GM18526 (cell line): ENCODE data around the gene STRN4.

ENCODE experiments used
- POLR2A ChIP-seq: IDR thresholded peaks from 3 replicates; pipeline ENCODE4 v1.6.1; 2011; ENCODE audit not compliant: insufficient read length; ENCODE audit errors: extremely low read depth

The STRN4 gene

DNA sequence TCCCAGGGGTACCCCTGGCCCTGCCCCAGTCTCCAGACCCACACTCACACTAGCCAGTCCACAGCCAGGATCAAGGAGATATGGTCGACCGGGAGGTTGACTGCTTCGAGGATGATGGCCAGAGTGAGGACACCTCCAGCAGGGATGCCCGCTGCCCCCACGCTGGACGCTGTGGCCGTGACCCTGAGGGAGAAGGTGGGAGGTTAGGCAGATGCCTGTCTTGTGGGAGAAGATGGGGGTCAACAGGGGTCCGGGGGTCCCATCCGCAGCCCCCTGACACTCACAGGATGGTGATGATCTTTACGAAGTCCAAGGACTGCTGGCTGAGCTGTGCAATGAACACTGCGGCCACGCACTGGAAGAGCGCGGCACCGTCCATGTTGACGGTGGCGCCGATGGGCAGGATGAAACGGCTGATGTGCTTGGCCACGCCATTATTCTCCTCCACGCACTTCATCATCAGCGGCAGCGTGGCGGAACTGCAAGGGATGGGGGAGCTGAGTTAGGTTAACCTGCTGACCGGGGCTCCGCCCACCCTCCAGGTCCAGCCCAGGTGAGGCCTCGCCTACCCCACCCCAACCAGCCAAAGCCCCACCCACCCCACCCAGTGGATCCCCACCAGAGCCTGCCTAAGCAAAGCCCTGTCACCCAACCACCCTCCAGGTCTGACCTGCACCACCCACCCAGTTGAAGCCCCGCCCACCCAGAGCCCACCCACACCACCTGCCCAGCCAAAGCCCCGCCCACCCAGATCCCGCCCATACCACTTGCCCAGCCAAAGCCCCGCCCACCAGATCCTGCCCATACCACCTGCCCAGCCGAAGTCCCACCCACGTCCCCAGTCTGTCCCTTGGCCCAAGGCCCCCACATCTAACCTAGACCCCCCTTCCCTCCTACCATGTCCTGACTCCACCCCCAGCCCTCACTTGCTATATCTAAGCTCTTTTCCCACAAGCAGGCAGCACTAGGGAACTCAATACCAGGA lies 31.0 kb upstream of the STRN4 start:
- no peak for TF ChIP-seq POLR2A

DNA sequence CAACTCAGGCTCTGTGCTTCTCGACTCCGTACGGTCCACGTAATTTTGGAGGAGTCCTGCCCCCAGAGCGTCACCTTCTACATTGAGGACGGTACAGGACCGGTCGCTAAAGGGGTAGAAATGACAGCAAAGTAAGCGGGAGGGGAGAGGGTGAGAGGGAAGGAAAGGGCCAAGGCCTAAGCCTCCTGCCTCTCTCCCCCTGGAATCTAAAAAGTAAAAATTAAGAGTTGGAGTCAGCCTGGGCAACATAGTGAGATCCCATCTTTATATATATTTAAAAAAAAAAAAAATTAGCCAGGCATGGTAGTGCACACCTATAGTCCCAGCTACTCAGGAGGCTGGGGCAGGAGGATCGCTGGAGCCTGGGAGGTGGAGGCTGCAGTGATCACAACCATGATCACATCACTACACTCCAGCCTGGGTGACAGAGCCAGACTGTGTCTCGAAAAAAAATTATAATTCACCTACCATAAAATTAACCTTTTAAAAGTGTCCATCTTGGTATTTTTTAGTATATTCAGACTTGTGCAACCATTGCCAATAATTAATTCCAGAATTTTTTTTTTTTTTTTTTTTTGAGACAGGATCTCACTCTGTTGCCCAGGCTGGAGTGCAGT lies 29.5 kb upstream of the STRN4 start:
- no peak for TF ChIP-seq POLR2A

DNA sequence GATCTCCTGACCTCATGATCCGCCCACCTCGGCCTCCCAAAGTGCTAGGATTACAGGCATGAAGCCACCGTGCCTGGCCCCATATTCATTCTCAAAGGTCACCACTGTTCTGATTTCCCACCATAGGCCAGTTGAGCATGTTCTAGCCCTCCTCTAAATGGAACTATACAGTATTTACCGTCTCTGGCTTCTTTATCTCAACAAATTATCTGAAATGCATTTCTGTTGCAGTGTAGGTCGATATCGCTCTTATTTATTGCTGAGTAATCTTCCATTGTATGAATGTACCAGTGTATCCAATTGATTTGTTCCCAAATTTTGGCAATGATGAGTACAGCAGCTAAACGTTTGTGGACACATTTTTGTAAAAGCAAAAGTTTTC lies 26.8 kb upstream of the STRN4 start:
- no peak for TF ChIP-seq POLR2A

DNA sequence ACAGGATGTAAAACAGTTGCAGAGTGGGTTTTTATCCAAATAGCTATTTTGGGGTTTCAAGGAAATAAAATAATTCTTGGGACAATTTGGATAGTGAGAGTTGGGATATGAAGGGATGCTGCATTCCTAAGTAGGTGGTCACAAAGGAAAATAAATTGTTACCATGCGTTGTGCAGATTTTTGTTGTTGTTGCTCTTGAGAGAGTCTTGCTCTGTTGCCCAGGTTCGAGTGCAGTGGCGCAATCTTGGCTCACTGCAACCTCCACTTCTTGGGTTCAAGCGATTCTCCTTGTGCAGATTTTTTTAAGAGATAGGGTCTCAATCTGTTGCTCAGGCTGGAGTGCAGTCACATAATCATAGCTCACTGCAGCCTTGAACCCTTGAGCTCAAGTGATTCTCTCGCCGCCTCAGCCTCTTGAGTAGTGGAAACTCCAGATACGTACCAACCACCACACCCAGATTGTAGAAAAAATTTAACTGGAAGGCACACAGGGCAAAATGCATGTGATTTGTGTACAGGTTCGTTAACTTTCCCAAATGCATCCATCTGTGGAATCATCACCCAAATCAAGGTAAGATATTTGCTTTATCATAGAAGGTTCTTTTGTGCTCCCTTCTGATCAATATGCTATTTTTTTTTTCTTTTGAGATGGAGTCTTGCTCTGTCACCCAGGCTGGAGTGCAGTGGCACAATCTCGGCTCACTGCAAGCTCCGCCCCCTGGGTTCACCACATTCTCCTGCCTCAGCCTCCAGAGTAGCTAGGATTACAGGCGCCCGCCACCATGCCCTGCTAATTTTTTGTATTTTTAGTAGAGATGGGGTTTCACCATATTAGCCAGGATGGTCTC lies 26.1 kb upstream of the STRN4 start:
- no peak for TF ChIP-seq POLR2A

DNA sequence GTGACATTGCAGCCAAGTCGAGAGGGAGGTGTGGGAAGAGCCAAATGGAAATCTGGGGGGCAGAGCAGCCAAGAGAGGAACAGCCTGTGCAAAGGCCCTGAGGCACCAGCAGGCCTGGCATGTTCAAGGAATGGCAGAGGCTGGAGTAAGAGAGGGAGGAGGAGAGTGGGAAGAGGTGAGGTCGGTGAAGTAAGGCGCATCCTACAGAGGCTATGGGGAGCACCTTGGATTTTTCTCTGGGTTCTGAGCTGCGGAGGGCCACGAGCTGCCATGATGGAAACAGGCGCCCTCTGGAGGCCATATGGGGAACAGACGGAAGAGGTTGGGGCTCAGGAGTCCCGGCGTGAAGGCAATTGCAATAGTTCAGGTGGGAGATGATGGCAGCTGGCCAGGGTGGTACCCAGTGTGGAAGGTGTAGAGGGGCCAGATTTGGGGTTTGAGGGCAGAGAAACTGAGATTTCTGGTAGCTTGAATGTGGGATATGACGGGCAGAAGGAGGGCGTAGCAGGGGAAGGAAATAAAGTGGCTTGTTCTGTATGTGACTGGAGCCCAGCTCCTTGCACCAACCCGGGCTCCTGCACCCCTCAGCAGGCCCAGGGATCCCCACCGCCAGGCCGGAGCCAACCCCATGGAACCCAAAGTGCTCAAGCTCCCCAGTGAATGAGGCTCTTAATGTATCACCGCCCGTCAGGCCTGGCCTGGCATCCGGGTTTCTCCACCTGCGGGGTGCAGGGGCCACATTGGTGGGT lies 20.5 kb upstream of the STRN4 start:
- TF ChIP-seq POLR2A, result no peak

DNA sequence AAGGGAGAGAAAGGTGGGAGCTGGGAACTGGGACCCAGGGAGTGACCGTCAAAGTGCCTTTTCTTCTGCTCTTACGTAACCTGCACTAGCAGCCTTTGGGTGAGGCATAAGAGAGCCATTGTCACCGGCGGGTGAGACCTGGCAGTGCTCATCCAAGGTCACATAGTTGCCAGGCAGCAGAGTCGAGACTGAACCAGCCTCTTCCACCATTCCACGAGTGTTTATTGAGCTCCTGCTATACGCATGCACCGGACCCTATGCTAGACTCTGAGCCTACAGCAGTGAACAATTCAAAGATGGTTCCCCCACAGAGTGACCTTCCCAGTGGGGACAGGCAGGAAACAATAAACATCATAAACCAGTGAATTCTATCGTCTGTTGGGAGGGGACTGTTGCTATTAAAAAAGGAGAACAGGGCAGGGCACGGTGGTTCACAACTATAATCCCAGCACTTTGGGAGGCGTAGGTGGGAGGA lies 18.6 kb upstream of the STRN4 start:
- no peak for TF ChIP-seq POLR2A

DNA sequence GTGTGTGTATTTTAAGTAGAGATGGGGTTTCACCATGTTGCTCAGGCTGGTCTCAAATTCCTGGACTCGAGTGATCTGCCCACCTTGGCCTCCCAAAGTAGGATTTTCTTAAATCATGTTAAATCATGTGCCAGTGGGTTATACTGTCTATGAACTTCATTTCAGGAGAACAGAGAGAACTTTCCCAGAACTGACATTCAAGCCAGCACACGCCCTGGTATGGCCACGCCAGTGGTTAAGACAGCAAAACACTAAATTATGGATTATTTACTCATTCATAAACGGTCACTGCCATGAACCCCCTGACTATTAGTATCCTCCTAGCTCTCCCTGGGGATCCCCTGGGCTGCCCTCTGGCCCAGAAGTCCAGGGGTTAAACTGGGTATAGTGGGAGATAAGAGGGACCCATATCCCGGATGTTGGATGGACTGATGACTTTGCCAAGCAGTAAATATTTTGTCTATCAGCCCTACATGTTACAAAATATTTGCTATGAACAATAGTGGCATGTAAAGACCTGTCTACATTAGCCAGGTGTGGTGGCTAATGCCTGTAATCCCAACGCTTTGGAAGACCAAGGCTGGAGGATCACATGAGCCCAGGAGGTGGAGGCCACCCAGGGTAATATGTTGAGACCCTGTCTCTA lies 16.1 kb upstream of the STRN4 start:
- TF ChIP-seq POLR2A, result no peak

DNA sequence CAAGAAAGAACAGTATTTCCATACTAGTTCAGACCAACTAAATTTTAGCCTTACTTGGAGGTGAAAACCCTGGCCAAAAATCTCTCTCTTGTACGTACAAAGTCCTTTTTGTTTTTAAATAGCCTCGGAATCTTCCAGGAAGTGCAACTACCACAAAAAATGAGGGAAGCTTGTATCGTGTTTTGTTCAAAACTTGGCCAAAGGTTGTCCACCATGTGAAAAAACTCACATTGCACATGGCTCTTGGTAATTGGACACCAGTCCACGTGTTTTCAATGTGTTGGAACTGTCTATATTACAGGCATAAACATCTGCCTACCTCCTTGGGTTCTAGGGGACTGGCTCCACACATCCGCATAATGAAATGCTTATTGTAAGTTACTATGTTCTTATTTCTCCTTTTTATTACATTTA lies 15.2 kb upstream of the STRN4 start:
- TF ChIP-seq POLR2A, result no peak

DNA sequence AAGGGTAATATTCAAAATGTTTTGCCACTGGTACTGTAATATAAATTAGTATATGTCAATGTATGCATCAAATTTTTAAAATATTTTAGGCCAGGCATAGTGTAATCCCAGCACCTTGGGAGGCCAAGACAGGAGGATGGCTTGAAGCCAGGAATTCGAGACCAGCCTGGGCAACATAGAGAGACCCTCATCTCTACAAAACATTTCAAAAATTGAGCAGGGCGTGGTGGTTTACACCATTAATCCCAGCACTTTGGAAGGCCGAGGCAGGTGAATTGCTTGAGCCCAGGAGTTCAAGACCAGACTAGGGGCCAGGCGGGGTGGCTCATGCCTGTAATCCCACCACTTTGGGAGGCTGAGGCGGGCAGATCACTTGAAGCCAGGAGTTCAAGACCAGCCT lies 14.1 kb upstream of the STRN4 start:
- no peak for TF ChIP-seq POLR2A

DNA sequence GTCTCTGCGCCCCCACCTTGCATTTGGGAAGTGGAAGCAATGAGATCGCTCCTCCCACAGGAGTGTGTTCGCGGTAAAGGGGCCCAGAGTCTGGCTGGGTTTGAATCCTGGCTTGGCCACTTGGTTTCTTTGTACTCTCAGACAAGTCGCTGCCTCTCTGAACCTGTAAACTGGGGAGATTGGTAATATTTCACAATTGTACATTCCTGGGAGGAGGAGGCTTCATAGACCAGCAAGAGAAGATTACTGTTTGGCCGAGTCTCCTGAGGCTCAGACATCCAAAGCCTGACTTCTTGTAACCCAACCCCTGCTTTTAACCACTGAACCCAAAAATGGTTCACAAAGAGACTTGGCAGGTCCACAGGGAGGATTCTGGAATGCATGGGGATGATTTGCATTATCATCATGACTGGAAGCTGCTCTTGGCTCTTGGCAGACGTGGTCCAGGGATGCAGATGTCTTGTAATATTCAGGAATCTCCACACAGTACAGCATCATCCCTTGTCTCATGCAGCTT lies 13.6 kb upstream of the STRN4 start:
- no peak for TF ChIP-seq POLR2A

DNA sequence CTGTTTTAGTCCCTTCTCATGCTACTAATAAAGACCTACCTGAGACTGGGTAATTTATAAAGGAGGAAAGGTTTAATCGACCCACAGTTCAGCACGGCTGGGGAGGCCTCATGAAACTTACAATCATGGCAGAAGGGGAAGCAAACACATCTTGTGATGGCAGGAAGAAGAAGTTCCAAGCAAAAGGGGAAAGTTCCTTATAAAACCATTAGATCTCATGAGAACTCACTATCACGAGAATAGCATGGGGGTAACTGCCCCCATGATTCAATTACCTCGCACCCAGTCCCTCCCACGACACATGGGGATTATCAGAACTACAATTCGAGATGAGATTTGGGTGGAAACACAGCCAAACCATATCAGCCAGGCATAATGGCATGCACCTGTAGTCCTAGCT lies 13.0 kb upstream of the STRN4 start:
- no peak for TF ChIP-seq POLR2A

DNA sequence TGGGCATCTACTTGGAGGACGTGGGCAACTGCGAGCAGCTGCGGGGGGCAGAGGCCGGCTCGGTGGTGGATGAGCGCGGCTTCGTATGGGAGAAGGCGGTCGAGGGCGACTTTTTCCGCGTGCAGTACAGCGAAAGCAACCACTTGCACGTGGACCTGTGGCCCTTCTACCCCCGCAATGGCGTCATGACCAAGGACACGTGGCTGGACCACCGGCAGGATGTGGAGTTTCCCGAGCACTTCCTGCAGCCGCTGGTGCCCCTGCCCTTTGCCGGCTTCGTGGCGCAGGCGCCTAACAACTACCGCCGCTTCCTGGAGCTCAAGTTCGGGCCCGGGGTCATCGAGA lies 10.3 kb upstream of the STRN4 start:
- no peak for TF ChIP-seq POLR2A

DNA sequence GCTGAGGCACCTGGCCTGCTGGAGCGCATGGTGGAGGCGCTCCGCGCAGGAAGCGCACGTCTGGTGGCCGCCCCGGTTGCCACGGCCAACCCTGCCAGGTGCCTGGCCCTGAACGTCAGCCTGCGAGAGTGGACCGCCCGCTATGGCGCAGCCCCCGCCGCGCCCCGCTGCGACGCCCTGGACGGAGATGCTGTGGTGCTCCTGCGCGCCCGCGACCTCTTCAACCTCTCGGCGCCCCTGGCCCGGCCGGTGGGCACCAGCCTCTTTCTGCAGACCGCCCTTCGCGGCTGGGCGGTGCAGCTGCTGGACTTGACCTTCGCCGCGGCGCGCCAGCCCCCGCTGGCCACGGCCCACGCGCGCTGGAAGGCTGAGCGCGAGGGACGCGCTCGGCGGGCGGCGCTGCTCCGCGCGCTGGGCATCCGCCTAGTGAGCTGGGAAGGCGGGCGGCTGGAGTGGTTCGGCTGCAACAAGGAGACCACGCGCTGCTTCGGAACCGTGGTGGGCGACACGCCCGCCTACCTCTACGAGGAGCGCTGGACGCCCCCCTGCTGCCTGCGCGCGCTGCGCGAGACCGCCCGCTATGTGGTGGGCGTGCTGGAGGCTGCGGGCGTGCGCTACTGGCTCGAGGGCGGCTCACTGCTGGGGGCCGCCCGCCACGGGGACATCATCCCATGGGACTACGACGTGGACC lies 9.7 kb upstream of the STRN4 start:
- no peak for TF ChIP-seq POLR2A
